ENCODE results near the gene RBM10. TPM values are rescaled to one million over a fixed set of nuclear protein-coding genes. Genes with fewer than 3 reads are reported as not detected.

Gene RBM10
- total and polyA plus RNA-seq, 2 donors (not counting 3 experiments of a cell fraction or from before 2014, with no cell fraction given), result 37.3 to 51.5 TPM

GRCh38 chrX:47197526-47197925 lies 52.5 kb downstream of the RBM10 start:
- H3K9me1 ChIP-seq (replicated peaks; ENCODE audit: control insufficient read depth, extremely low read depth, insufficient read depth, low read length), result no peaks in the 10 kb centered on the region
- ChIA-PET CTCF (no interaction called here), POLR2A (no interaction called here)
- intact Hi-C loops (cut with micrococcal nuclease), result no loop called here
- H3K4me1 ChIP-seq (ENCODE audit: control insufficient read depth, extremely low read depth, insufficient read depth, low read length), result peaks cover 29% of the 10 kb centered on the region
- H3K27ac ChIP-seq (ENCODE audit: insufficient read depth, low read depth, low read length), result no peak overlapping the region
- no peak for FAIRE-seq
- no peak overlapping the region for H3K4me3 ChIP-seq (replicated peaks in 1 of 3; ENCODE audit: insufficient read depth in 1 of 3, low read depth in 1 of 3, low read length in 3 of 3)
- H4K20me1 ChIP-seq (replicated peaks; ENCODE audit: control insufficient read depth, extremely low read depth, insufficient read depth, low read length), result no peaks in the 10 kb centered on the region
- no peak overlapping the region for H3K9ac ChIP-seq (replicated peaks; ENCODE audit: extremely low read depth, insufficient read depth, low read length)
- no peak overlapping the region for H2AFZ ChIP-seq (ENCODE audit: low read depth, low read length)
- dilution Hi-C loops (cut with MboI; ENCODE audit: extremely low pct_ligation_motif_present, low sequenced_read_pairs), result no loop called here
- TF ChIP-seq MYC (IDR thresholded peaks at IDR 0.05; ENCODE audit: low read depth, low read length) (no peak), POLR2AphosphoS5 (IDR thresholded peaks at IDR 0.05; ENCODE audit: insufficient read depth, low read depth, low read length) (no peak), POLR2A (IDR thresholded peaks at IDR 0.05; ENCODE audit: low read depth, low read length) (no peak), EZH2 (IDR thresholded peaks at IDR 0.05; ENCODE audit: borderline replicate concordance, low read depth, low read length, severe bottlenecking) (no peak), JUN (IDR thresholded peaks at IDR 0.05; ENCODE audit: borderline replicate concordance, insufficient read depth, insufficient read length, low read depth) (no peak), GATA2 (IDR thresholded peaks at IDR 0.05; ENCODE audit: insufficient read depth, insufficient read length, low read depth, low read length) (no peak), CTCF (IDR thresholded peaks at IDR 0.05; ENCODE audit: extremely low read depth in 1 of 2, insufficient read depth in 1 of 2, low read depth in 1 of 2, low read length in 2 of 2) (no peak), MAX (IDR thresholded peaks at IDR 0.05; ENCODE audit: insufficient read depth, insufficient read length) (no peak), FOS (IDR thresholded peaks at IDR 0.05; ENCODE audit: borderline replicate concordance, insufficient read depth, low read length) (no peak)
- H3K9me3 ChIP-seq (replicated peaks; ENCODE audit: control insufficient read depth, insufficient read depth, low read length), result no peaks in the 10 kb centered on the region
- peaks cover 58% of the 10 kb centered on the region for H3K79me2 ChIP-seq (ENCODE audit: control insufficient read depth, insufficient read depth, low read length)
- BruUV-seq (replicated peaks), result no TSS peak
- peaks cover 12 to 37% of the 10 kb centered on the region in 2 experiments for H3K36me3 ChIP-seq (ENCODE audit: control insufficient read depth in 2 of 2, extremely low read depth in 1 of 2, insufficient read depth in 2 of 2, low read length in 2 of 2)
- H3K4me2 ChIP-seq (ENCODE audit: insufficient read depth, low read length), result no peak overlapping the region
- DNase-seq (ENCODE audit: low read depth, low spot score), result no peak
- no peaks in the 10 kb centered on the region for H3K27me3 ChIP-seq (ENCODE audit: control insufficient read depth in 2 of 2, insufficient read depth in 2 of 2, low read length in 2 of 2)

All from endothelial cell of umbilical vein (primary cell).